GM18858 (cell line): Measurements from ENCODE around the gene SLC25A13.
"Not testable (repeated sequence)": the region's sequence is repeated elsewhere in the genome, so short reads cannot be mapped to it uniquely, and the experiment has no call there.

ENCODE experiments used
- ATAC-seq: cut with Tn5 transposase; IDR thresholded peaks from one replicate; pipeline ENCODE4 v1.9.1; 2021; ENCODE audit not compliant: unreplicated experiment

SLC25A13 gene

GRCh38 chr7:96321658-96322372, at the start of gene SLC25A13:
SLC25A13 (minus strand) TSS chr7:96322098; CDS start chr7:96321956, 142 bp downstream.
- peak; percentile 57 for ATAC-seq

- not testable (repeated sequence) for ATAC-seq
Measured at GRCh38 chr7:96365916-96366315, 44.0 kb upstream of the SLC25A13 start.

GRCh38 chr7:96361116-96361857, 39.4 kb upstream of the SLC25A13 start:
- no peak for ATAC-seq

- no peak for ATAC-seq
Measured at GRCh38 chr7:96359876-96360275, 38.0 kb upstream of the SLC25A13 start.

GRCh38 chr7:96358236-96358971, 36.5 kb upstream of the SLC25A13 start:
- not testable (repeated sequence) for ATAC-seq

GRCh38 chr7:96355990-96356506, 34.1 kb upstream of the SLC25A13 start:
- no peak for ATAC-seq

- ATAC-seq: no peak
Measured at GRCh38 chr7:96354881-96355280, 33.0 kb upstream of the SLC25A13 start.

GRCh38 chr7:96349572-96349971, 27.7 kb upstream of the SLC25A13 start:
- ATAC-seq: no peak

- no peak for ATAC-seq
Measured at GRCh38 chr7:96347471-96347870, 25.6 kb upstream of the SLC25A13 start.

GRCh38 chr7:96346293-96346953, 24.5 kb upstream of the SLC25A13 start:
- ATAC-seq: no peak

GRCh38 chr7:96344236-96344635, 22.3 kb upstream of the SLC25A13 start:
- ATAC-seq: peak; percentile 47

- ATAC-seq: no peak
Measured at GRCh38 chr7:96342049-96342448, 20.2 kb upstream of the SLC25A13 start.

GRCh38 chr7:96337519-96337918, 15.6 kb upstream of the SLC25A13 start:
- no peak for ATAC-seq

- ATAC-seq: no peak
Measured at GRCh38 chr7:96332325-96332724, 10.4 kb upstream of the SLC25A13 start.

GRCh38 chr7:96331775-96332174, 9.9 kb upstream of the SLC25A13 start:
- no peak for ATAC-seq

- no peak for ATAC-seq
Measured at GRCh38 chr7:96331233-96331632, 9.3 kb upstream of the SLC25A13 start.

GRCh38 chr7:96330193-96330592, 8.3 kb upstream of the SLC25A13 start:
- no peak for ATAC-seq

GRCh38 chr7:96329241-96329640, 7.3 kb upstream of the SLC25A13 start:
- ATAC-seq: no peak

GRCh38 chr7:96328016-96328415, 6.1 kb upstream of the SLC25A13 start:
- no peak for ATAC-seq

GRCh38 chr7:96327429-96327828, 5.5 kb upstream of the SLC25A13 start:
- no peak for ATAC-seq

GRCh38 chr7:96326752-96327151, 4.9 kb upstream of the SLC25A13 start:
- peak; percentile 36 for ATAC-seq
